Putamen (tissue), 1 donor: ENCODE measurements around the gene THRAP3.
"Not testable (repeated sequence)": the region's sequence is repeated elsewhere in the genome, so short reads cannot be mapped to it uniquely, and the experiment has no call there.

Source experiments
- DNase-seq: peaks from one replicate; pipeline ENCODE4 v3.0.0-alpha.2; 2016; ENCODE audit warnings: low spot score

THRAP3 gene, protein sequence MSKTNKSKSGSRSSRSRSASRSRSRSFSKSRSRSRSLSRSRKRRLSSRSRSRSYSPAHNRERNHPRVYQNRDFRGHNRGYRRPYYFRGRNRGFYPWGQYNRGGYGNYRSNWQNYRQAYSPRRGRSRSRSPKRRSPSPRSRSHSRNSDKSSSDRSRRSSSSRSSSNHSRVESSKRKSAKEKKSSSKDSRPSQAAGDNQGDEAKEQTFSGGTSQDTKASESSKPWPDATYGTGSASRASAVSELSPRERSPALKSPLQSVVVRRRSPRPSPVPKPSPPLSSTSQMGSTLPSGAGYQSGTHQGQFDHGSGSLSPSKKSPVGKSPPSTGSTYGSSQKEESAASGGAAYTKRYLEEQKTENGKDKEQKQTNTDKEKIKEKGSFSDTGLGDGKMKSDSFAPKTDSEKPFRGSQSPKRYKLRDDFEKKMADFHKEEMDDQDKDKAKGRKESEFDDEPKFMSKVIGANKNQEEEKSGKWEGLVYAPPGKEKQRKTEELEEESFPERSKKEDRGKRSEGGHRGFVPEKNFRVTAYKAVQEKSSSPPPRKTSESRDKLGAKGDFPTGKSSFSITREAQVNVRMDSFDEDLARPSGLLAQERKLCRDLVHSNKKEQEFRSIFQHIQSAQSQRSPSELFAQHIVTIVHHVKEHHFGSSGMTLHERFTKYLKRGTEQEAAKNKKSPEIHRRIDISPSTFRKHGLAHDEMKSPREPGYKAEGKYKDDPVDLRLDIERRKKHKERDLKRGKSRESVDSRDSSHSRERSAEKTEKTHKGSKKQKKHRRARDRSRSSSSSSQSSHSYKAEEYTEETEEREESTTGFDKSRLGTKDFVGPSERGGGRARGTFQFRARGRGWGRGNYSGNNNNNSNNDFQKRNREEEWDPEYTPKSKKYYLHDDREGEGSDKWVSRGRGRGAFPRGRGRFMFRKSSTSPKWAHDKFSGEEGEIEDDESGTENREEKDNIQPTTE

DNA sequence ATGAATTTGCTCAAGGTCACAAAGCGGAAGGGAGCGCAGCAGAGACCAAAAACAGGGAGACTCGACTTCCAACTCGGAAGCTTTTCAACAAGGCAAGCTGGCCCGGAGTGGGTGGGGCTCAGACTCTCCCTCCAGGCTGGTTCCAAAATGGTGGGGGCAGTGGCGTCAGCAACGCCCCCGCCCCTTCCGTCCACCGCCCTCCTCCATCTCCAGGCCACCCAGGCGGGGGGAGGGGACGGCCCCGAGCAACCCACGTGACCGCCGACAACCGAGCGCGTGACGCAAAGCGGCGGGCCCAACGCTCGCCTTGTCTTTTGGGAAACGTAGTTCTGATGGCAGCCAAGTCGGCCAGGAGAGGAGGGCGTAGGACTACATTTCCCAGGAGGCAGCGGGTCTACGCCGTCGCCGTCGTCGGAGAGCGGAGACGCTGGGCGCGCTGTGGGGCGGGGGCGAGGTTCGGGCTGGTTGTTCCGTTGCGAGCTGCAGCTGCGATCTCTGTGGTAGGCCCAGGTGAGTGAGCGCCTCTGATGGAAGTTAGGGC is at the start of gene THRAP3:
TSS of gene THRAP3 (plus strand) at position 448 of the 541 bp plus-strand sequence. CDS start 58,121 bp downstream, outside the sequence.
- DNase-seq = peak; percentile 100

DNA sequence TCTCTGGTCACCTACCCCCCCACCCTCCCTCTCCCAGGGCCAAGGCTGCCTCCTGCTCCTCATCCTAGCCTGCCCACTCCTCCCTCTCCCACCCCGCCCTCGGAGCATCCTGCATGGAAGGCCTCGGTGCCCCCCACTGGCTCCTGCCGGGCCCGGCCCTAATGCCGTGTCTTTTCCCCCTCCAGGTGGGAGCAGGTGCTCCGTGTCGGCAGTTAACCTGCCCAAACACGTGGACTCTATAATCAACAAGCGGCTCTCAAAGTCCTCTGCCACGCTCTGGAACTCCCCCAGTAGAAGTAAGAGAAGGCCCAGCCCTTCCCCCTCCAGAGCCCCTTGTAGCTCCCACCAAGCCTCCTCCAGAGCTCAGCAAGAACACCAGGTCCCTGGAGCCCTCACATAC is 49.5 kb upstream of the THRAP3 start:
- no peak for DNase-seq

DNA sequence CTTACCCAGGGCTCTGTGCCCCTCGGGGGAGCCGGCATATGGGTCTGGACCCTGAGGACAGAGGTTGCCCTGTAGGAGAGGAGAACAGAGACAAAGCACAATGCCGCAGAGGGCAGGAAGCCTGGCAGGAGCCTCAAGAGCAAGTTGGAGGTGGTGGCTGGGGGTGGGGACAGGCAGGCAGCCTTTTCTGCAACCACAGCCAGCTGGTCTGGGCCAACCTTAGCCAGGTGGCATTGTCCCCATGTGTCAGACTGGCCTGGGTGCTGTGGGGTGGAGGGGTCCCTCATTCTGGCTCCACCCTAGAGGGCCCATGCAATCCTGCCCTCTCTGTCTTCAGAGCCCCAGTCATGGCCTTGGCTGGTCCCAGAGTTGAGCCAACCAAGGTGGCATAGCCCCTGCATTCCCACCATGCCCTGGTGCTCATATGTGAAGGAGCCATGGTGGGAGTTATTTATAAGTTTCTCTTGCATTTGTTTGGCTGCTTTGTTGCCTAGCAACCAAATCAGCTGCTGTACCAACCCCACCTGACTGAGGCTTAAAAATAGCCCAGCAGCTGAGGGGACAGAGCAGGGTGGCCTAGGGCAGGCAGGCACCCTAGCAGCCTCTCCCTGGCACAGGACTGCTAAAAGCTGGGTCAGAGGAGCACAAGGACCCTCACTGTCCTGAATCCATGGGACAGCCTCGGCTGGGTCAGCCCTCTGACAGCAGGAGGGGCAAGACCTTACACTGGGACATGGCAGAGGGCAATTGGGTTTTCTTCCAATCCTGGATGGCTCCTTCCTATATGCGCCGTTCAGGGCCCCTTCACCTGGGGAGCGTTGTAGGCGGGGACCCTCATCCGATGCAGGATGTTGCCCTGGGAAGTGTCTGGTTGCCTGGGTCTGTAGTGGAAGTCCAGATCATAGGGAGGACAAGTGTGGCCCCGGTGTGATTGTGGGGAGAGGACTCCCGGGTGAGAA is 48.8 kb upstream of the THRAP3 start:
- DNase-seq = no peak

DNA sequence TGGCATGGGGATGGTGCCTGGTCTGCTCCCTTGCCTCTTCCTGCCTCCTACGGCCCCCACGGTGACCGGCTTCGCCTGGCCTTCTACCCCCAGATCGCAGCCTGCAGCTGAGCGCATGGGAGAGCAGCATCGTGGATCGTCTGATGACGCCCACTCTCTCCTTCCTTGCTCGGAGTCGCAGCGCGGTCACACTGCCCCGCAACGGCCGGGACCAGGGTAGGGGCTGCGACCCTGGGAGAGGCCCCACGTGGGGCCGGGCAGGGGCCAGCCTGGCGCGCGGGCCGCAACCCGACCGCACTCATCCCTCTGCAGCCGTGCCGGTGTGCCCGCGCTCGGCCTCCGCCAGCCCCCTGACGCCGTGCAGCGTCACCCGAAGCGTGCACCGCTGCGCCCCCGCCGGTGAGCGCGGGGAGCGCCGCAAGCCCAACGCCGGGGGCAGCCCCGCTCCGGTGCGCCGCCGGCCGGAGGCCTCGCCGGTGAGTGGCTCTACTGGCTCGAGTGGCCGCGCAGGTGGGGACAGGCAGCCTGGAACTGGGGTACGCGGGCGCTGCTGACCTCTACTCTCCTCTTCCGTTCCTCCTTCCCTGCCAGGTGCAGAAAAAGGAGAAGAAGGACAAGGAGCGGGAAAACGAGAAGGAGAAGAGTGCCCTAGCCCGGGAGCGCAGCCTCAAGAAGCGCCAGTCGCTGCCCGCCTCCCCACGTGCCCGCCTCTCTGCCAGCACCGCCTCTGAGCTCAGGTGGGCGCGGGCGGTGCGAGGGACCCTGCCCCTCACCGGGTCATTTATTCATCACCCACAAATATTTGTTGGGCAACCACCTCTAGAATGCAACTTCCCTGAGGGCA is 47.9 kb upstream of the THRAP3 start:
- no peak for DNase-seq

DNA sequence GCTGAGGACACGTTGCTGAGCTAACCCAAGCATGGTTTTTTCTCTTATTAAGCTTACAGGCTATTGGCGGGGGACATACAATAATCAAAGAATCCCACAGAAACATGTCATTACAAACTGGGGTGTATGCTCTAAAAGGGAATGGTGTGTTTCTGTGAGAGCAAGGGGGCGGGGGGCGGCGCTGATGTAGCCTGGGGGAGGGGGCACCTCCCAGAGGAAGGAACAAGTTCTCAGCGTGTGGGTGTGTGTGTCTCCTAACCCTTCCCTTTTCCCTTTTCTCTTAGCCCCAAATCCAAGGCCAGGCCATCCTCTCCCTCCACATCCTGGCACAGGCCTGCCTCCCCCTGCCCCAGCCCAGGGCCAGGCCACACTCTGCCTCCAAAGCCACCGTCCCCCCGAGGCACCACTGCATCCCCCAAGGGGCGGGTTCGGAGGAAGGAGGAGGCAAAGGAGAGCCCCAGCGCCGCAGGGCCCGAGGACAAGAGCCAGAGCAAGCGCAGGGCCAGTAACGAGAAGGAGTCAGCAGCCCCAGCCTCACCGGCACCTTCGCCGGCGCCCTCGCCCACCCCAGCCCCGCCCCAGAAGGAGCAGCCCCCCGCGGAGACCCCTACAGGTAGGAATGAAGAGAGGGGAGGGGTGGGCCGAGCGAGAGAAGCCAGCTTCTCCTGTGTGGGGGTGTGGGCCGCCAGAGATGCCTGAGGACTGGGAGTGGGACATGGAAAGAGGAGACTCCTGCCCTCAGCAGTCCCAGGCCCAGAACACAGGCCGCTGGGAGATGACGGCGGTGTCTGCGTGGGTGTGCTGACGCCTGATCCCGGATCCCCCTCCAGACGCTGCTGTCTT is 46.4 kb upstream of the THRAP3 start:
- DNase-seq = no peak

DNA sequence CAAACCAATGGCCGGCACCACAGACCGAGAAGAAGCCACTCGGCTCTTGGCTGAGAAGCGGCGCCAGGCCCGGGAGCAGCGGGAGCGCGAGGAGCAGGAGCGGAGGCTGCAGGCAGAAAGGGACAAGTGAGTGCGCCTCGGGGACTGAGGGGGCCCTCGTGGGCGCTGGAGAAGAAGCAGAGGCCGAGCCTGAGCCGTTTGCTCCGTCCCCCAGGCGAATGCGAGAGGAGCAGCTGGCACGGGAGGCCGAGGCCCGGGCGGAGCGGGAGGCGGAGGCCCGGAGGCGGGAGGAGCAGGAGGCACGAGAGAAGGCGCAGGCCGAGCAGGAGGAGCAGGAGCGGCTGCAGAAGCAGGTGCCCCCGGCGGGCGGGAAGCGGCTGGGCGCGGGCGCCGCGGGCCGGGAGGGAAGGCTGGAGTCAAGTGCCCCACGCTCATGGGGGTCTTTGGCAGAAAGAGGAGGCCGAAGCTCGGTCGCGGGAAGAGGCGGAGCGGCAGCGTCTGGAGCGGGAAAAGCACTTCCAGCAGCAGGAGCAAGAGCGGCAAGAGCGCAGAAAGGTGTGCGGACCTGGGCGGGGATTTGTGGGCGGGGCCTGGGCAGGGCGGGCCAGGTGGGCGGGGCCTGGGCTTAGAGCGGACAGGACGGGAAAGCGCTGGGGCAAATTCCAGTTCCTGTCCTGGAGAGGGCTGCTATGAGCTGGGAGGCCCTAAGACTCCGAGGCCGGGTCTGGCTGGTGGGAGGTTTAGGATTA is 45.6 kb upstream of the THRAP3 start:
- no peak for DNase-seq

DNA sequence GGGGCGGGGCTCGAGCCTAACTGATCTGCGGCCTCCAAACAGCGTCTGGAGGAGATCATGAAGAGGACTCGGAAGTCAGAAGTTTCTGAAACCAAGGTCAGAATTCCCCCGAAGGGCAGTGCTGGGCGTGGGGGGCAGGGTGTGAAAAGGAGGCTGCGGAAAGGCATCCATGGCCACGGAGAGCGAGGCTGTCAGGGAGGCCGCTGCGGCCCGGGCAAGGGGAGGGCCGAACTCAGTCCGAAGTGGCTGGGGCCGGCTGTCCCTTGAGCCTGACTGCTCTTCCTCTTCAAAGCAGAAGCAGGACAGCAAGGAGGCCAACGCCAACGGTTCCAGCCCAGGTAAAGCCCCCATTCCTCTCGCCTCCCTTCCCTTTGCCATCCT is 45.0 kb upstream of the THRAP3 start:
- DNase-seq = no peak

DNA sequence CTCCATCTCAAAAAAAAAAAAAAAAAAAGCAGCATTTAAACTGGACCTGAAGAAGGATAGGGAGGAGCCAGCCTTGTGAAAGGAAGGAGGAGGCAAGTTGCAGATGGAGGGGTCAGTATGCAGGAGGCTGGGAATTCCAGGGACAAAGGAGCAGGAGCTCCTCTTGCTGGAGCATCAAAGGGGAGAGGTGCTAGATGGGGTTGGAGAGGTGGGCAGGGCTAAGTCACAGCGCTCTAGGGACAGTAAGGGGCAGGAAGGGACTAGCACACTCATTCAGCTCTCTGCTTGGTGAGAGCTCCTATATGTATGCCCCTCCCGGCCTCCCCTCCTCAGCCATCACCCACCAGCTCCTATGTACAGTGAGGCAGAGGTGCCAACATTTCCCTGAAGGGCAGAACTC is 41.5 kb upstream of the THRAP3 start:
- no peak for DNase-seq

DNA sequence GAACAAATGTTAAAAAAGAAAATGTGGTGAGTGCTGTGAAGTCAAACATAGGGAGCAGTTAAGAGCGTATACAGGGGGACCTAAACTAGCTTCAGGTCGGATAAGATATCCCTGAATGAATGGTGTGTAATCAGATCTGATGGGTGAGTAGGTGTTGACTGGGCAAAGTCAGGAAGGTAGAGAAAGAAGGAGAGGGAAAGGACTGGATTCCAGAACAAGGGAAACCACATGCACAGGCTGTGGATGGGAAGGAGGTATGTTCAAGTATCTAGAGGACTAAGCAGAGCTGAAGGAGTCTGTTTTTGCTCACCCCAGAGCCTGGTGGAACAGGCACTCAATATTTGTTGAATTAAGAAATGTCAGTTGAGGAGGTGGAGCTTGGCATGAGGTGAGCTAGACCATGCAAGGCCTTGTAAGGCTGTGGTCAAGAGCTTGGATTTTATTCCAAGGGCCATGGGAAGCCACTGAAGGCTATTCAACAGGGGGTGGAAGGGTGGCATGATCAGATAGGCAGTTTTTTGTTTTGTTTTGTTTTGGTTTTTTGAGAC is 40.9 kb upstream of the THRAP3 start:
- no peak for DNase-seq

DNA sequence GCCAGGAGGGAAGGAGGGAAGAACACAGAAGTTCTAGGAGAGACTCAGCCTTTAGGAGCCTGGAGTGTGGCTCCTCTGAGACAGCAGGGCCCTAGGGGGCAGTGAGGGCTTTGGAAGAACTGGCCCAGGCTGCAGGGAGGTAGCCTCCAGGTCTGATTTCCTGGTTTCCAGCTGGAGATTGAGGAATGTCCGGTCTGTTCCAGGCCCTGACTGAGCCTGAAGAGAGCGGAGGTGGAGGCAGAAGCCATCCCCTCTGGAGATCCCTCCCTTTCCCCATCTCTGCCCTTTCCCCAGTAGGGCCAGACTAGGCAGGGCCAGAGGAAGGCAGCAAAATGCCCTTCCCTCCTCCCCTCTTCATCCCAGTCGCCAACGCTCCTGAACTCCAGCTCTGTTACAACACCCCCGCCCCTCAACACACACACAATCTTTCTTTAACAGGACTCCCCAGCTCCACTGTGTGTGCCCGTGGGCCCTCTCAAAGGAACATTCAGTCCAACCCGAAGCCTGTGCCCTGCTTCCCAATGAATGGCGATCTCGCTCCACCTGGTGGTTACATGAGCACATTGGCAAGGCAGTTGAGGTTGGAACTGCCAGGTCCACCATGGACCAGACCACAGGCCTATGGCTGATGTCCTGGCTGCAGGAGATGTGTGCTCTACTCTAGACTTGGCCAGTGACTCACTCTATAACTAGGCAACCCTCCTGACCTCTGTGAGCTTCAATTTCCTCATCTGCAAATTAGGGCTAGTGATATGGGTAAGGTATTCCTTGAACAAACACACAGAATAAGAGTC is 36.2 kb upstream of the THRAP3 start:
- DNase-seq = peak; percentile 88

DNA sequence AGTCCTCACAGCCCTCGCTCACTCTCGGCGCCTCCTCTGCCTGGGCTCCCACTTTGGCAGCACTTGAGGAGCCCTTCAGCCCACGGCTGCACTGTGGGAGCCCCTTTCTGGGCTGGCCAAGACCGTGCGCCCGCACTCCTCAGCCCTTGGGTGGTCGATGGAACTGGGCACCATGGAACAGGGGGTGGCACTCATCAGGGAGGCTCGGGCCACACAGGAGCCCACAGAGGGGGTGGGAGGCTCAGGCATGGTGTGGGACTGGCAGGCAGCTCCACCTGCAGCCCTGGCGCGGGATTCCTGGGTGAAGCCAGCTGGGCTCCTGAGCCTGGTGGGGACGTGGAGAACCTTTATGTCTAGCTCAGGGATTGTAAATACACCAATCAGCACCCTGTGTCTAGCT is 27.4 kb upstream of the THRAP3 start:
- not testable (repeated sequence) for DNase-seq

DNA sequence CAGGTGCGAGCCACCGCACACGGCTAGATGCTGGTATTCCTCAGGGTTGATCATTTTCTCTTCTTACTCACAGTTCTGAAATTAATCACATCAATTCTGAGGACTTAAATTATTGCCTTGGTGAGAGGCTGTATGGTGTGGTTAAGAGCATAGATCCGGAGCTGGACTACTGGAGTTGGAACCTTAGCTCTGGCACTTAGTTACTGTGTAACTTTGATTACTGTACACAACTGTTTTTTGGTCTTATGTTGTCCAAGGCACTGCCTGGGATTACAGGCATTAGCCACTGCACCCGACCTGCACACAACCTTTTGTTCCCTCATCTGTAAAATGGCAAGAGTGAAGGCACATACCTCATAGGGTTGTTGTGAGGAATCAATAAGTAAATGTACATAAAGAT is 25.6 kb upstream of the THRAP3 start:
- no peak for DNase-seq

DNA sequence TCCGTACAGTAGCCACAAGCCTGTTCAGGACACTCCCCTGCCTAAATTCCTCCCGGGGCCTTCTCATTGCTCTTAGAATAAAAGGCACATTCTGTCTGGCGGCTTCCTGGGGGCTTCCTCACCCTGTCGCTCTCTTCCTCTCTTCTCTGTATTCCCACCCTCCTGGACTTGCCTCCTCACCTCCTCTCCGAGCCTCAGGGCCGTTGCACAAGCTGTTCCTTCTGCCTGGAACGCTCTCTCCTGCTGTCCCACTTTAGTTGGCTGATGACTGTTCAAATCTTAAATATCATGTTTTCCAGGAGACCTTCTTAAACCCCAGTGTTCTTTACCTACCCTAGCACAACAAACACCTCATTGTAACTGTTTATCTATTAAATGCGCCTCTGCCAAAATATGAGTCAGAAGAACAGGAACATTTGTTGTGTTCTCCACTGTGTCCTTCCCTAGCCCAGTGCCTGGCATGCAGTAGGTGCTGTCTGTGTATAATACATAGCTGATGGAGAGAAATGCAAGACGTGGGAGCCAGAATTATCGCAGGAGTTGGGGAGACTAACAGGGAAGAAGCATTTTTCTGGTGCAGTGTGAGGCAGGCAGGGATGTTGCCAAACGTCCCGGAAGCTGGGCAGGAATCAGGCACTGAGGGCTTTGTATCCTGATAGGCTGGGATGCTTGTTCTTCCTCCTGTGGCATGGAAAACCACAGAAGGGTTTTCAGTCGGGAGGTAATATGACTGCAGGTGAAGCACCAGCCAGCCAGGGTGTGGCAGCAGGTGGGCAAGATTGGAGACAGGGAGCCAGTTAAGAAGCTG is 24.1 kb upstream of the THRAP3 start:
- DNase-seq = no peak

DNA sequence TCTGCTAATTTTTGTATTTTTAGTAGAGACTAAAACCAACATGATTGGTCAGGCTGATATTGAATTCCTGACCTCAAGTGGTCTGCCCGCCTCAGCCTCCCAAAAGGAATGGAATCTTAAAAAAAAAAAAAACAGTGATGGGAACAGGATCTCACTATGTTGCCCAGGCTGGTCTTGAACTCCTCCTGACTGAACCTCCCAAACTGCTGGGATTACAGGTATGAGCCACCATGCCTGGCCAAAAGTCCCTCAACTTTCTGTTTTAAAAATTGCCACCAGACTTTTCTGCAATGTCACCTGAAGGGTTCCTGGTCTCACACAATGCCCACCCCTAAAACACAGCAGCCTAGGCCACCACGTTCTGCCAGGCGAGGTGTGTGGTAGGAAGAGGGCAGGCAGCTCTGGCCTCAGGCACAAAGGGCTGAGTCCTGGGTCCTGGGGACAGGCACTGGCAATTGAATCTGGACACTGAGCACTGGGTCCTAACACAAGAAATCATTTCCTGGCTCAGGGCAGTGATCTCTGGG is 21.2 kb upstream of the THRAP3 start:
- DNase-seq = no peak

DNA sequence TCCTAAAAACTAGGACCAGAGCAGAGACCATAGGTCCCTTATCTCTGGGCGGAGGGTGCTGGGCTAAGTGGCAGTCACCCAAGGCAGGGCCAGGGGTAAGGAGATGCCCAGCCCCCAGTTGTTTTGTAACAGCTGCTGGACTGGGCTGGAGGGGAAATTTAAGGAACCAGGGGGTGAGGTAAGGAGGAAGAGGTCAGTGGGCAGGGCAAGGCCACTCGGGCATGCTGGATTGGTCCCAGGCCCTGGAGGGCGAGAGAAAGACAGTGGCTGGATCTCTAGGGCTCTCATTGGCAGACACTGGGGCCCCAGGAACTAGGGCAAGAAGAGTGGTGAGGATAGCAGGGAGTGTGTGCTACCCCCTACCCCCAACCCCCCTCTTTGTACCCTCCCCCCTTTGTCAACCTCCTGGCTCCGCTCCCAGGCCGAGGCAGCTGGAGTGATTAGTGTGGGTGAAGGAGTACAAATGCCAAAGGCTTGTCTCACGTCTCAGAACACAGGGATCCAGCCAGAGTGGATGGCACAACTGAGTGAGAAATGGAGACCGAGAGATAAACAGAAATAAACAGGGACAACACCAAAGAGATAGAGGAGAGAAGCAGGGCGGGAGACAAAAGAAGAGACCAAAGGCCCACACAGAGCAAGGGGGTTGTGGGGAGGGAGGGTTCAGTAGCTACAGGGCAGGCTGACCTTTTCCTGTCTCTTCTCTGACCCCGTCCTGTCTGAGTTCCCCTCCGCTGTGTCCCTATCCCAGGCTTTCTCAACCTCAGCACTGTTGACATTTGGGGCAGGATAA is 20.5 kb upstream of the THRAP3 start:
- peak; percentile 41 for DNase-seq
